GM19372 (cell line): Measurements from ENCODE around the gene DCAF6.

Experiments used
- ATAC-seq: cut with Tn5 transposase; IDR thresholded peaks from one replicate; pipeline ENCODE4 v1.9.1; 2021; ENCODE audit warnings: mild to moderate bottlenecking, low read depth, moderate library complexity; ENCODE audit not compliant: unreplicated experiment

DCAF6 gene

GRCh38 chr1:168082008-168082876, 145.8 kb downstream of the DCAF6 start:
- peak; percentile 72 for ATAC-seq

- ATAC-seq, result no peak
Observed at GRCh38 chr1:168083456-168084325, 147.2 kb downstream of the DCAF6 start.

GRCh38 chr1:168084396-168085231, 148.1 kb downstream of the DCAF6 start:
- no peak for ATAC-seq

GRCh38 chr1:168085401-168085872, 149.0 kb downstream of the DCAF6 start:
- ATAC-seq, result no peak

GRCh38 chr1:168086438-168086837, 150.0 kb downstream of the DCAF6 start:
- ATAC-seq, result no peak

- ATAC-seq, result no peak
Observed at GRCh38 chr1:168087696-168088095, 151.2 kb downstream of the DCAF6 start.

GRCh38 chr1:168088511-168089325, 152.2 kb downstream of the DCAF6 start:
- no peak for ATAC-seq

- ATAC-seq, result no peak
Observed at GRCh38 chr1:168089326-168089978, 153.0 kb downstream of the DCAF6 start.

- ATAC-seq, result no peak
Observed at GRCh38 chr1:168089979-168090337, 153.5 kb downstream of the DCAF6 start.

GRCh38 chr1:168090395-168090794, 153.9 kb downstream of the DCAF6 start:
- ATAC-seq, result no peak

- no peak for ATAC-seq
Observed at GRCh38 chr1:168091063-168091462, 154.6 kb downstream of the DCAF6 start.

- no peak for ATAC-seq
Observed at GRCh38 chr1:168091720-168092550, 155.5 kb downstream of the DCAF6 start.

- ATAC-seq, result no peak
Observed at GRCh38 chr1:168092566-168093355, 156.3 kb downstream of the DCAF6 start.

GRCh38 chr1:168093616-168094015, 157.1 kb downstream of the DCAF6 start:
- ATAC-seq, result no peak

- ATAC-seq, result no peak
Observed at GRCh38 chr1:168095476-168095875, 159.0 kb downstream of the DCAF6 start.

- no peak for ATAC-seq
Observed at GRCh38 chr1:168096296-168097165, 160.0 kb downstream of the DCAF6 start.
